GM12874 (cell line): ENCODE data around the gene NPVF.

ENCODE experiments used
- TF ChIP-seq, protein P1 (sequence below): IDR thresholded peaks from 2 replicates; pipeline ENCODE4 v1.5.1; 2011; ENCODE audit warnings: low read depth, mild to moderate bottlenecking, control low read depth, low read length, moderate library complexity; ENCODE audit not compliant: insufficient read depth

Gene NPVF

GRCh38 chr7:25187932-25188331 is 40.4 kb downstream of the NPVF start:
- TF ChIP-seq, protein P1, sequence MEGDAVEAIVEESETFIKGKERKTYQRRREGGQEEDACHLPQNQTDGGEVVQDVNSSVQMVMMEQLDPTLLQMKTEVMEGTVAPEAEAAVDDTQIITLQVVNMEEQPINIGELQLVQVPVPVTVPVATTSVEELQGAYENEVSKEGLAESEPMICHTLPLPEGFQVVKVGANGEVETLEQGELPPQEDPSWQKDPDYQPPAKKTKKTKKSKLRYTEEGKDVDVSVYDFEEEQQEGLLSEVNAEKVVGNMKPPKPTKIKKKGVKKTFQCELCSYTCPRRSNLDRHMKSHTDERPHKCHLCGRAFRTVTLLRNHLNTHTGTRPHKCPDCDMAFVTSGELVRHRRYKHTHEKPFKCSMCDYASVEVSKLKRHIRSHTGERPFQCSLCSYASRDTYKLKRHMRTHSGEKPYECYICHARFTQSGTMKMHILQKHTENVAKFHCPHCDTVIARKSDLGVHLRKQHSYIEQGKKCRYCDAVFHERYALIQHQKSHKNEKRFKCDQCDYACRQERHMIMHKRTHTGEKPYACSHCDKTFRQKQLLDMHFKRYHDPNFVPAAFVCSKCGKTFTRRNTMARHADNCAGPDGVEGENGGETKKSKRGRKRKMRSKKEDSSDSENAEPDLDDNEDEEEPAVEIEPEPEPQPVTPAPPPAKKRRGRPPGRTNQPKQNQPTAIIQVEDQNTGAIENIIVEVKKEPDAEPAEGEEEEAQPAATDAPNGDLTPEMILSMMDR, result no peak

GRCh38 chr7:25186436-25186835 is 41.9 kb downstream of the NPVF start:
- TF ChIP-seq, protein P1, result no peak

GRCh38 chr7:25181532-25181931 is 46.8 kb downstream of the NPVF start:
- TF ChIP-seq, protein P1, result no peak

DNA sequence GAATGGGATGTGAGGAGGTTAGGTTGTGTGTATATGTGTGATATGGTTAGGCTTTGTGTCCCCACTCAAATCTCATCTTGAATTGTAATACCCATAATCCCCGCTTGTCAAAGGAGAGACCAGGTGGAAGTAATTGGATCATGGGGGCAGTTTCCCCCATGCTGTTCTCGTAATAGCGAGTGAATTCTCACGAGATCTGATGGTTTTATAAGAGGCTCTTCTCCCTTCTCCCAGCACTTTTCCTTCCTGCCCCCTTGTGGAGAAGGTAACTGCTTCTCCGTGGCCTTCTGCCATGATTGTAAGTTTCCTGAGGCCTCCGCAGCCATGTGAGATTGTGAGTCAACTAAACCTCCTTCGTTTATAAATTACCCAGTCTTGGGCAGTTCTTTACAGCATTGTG is 47.3 kb downstream of the NPVF start:
- TF ChIP-seq, protein P1, result no peak

DNA sequence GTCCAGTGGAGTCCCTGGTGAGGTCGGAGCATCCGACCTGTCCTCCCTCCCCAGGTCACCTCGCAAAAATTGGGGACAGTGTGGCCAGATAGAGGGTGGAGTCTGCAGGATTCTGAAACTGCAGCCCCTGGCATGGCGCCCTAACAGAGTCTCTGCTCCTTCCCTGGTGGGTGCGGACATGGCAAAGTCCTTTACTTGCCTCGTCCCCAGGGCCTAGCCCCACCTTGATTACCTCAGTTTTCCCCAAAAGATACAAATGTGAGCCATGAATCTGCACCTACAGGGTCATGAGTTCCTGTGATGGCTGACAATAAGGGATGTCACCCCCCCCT is 47.7 kb downstream of the NPVF start:
- TF ChIP-seq, protein P1, result no peak

- TF ChIP-seq, protein P1, result peak; percentile 80
Observed at GRCh38 chr7:25179771-25180591, 48.3 kb downstream of the NPVF start.

DNA sequence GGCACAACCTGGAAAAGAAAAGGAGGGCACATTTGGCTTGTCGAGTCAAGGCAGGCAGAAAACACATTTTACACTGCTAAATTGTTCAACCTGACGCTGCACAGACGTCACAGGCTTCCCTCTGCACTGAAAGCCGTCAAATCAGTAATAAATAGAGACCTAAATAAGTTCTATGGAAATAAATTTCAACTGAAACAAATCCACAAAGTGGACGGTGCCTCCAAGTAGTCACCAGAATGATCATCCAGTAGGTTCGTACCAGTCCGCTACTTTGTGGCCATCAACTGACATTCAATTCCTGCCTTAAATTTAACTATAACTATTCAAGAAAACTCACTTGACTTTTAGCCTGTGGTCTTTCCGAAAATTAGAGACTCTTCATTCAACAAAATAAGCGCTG is 49.0 kb downstream of the NPVF start:
- TF ChIP-seq, protein P1, result no peak
